Measurements from ENCODE around the gene SFTPD. TPM values are rescaled to one million over a fixed set of nuclear protein-coding genes. Genes with fewer than 3 reads are reported as not detected.

Gene SFTPD
- total RNA-seq, 2 experiments from 2014 or later = not detected

GRCh38 chr10:79979976-79980687, 31.2 kb upstream of the SFTPD start:
- no peaks in the 10 kb centered on the region for H3K36me3 Mint-ChIP-seq (ENCODE audit: low read depth)
- H3K27ac Mint-ChIP-seq = no peak overlapping the region
- peaks cover 63% of the 10 kb centered on the region for H3K27me3 Mint-ChIP-seq
- H3K9me3 Mint-ChIP-seq = no peaks in the 10 kb centered on the region
- CTCF ChIA-PET = interaction anchor here (1.6 kb wide), 1 partner anchor 51 kb away, joined by 3 read pairs; no protein-coding TSS in a partner anchor
- DNase-seq = no peak
- no peak overlapping the region for H3K4me3 Mint-ChIP-seq
- H3K4me1 Mint-ChIP-seq = peaks cover 21% of the 10 kb centered on the region
- POLR2A ChIA-PET = no interaction called here

GRCh38 chr10:79979310-79979975, 30.5 kb upstream of the SFTPD start:
- no peak overlapping the region for H3K27ac Mint-ChIP-seq
- no peaks in the 10 kb centered on the region for H3K36me3 Mint-ChIP-seq (ENCODE audit: low read depth)
- DNase-seq = no peak
- CTCF ChIA-PET = no interaction called here
- peaks cover 14% of the 10 kb centered on the region for H3K4me1 Mint-ChIP-seq
- POLR2A ChIA-PET = no interaction called here
- H3K27me3 Mint-ChIP-seq = peaks cover 66% of the 10 kb centered on the region
- no peak overlapping the region for H3K4me3 Mint-ChIP-seq
- no peaks in the 10 kb centered on the region for H3K9me3 Mint-ChIP-seq

- Mint-ChIP-seq H3K4me3 (no peak overlapping the region), H3K27ac (no peak overlapping the region), H3K9me3 (no peaks in the 10 kb centered on the region), H3K27me3 (peaks cover 60% of the 10 kb centered on the region), H3K4me1 (peaks cover 5% of the 10 kb centered on the region), H3K36me3 (ENCODE audit: low read depth) (no peaks in the 10 kb centered on the region)
- DNase-seq = no peak
- CTCF ChIA-PET = no interaction called here
- POLR2A ChIA-PET = no interaction called here
These were observed 28.1 kb upstream of the SFTPD start for GRCh38 chr10:79976999-79977398.

- ChIA-PET CTCF (no interaction called here), POLR2A (no interaction called here)
- DNase-seq = no peak
- H3K4me1 Mint-ChIP-seq = no peaks in the 10 kb centered on the region
- no peaks in the 10 kb centered on the region for H3K36me3 Mint-ChIP-seq (ENCODE audit: low read depth)
- H3K27ac Mint-ChIP-seq = no peak overlapping the region
- peaks cover 36% of the 10 kb centered on the region for H3K27me3 Mint-ChIP-seq
- H3K9me3 Mint-ChIP-seq = peaks cover 5% of the 10 kb centered on the region
- no peak overlapping the region for H3K4me3 Mint-ChIP-seq
These were observed 21.2 kb upstream of the SFTPD start for GRCh38 chr10:79970062-79970461.

- Mint-ChIP-seq H3K27ac (no peak overlapping the region), H3K27me3 (peaks cover 14% of the 10 kb centered on the region), H3K4me3 (no peak overlapping the region), H3K36me3 (ENCODE audit: low read depth) (no peaks in the 10 kb centered on the region), H3K9me3 (no peaks in the 10 kb centered on the region), H3K4me1 (no peaks in the 10 kb centered on the region)
- ChIA-PET POLR2A (no interaction called here), CTCF (no interaction called here)
- DNase-seq = no peak
These were observed 999 bp downstream of the SFTPD start for GRCh38 chr10:79947787-79948424.

- no peak overlapping the region for H3K27ac Mint-ChIP-seq
- no peak for DNase-seq
- H3K4me3 Mint-ChIP-seq = no peak overlapping the region
- no peaks in the 10 kb centered on the region for H3K36me3 Mint-ChIP-seq (ENCODE audit: low read depth)
- no peaks in the 10 kb centered on the region for H3K4me1 Mint-ChIP-seq
- peaks cover 13% of the 10 kb centered on the region for H3K27me3 Mint-ChIP-seq
- ChIA-PET POLR2A (no interaction called here), CTCF (no interaction called here)
- H3K9me3 Mint-ChIP-seq = no peaks in the 10 kb centered on the region
These were observed 1.9 kb downstream of the SFTPD start for GRCh38 chr10:79947083-79947415.

- DNase-seq = no peak
- Mint-ChIP-seq H3K27me3 (peaks cover 11% of the 10 kb centered on the region), H3K4me3 (no peak overlapping the region), H3K9me3 (no peaks in the 10 kb centered on the region), H3K4me1 (no peaks in the 10 kb centered on the region), H3K36me3 (ENCODE audit: low read depth) (no peaks in the 10 kb centered on the region), H3K27ac (no peak overlapping the region)
- CTCF ChIA-PET = no interaction called here
- POLR2A ChIA-PET = no interaction called here
These were observed 2.4 kb downstream of the SFTPD start for GRCh38 chr10:79946271-79947082.

- no peak overlapping the region for H3K4me3 Mint-ChIP-seq
- ChIA-PET POLR2A (no interaction called here), CTCF (no interaction called here)
- no peaks in the 10 kb centered on the region for H3K9me3 Mint-ChIP-seq
- peak; percentile 10 for DNase-seq
- H3K27ac Mint-ChIP-seq = no peak overlapping the region
- peaks cover 4% of the 10 kb centered on the region for H3K27me3 Mint-ChIP-seq
- no peaks in the 10 kb centered on the region for H3K4me1 Mint-ChIP-seq
- H3K36me3 Mint-ChIP-seq (ENCODE audit: low read depth) = no peaks in the 10 kb centered on the region
These were observed 4.2 kb downstream of the SFTPD start for GRCh38 chr10:79944428-79945395.

GRCh38 chr10:79943871-79944270, 5.0 kb downstream of the SFTPD start:
- POLR2A ChIA-PET = no interaction called here
- CTCF ChIA-PET = no interaction called here
- no peaks in the 10 kb centered on the region for H3K9me3 Mint-ChIP-seq
- H3K4me1 Mint-ChIP-seq = no peaks in the 10 kb centered on the region
- DNase-seq = no peak
- no peak overlapping the region for H3K4me3 Mint-ChIP-seq
- H3K27ac Mint-ChIP-seq = no peak overlapping the region
- H3K27me3 Mint-ChIP-seq = no peaks in the 10 kb centered on the region
- no peaks in the 10 kb centered on the region for H3K36me3 Mint-ChIP-seq (ENCODE audit: low read depth)

- DNase-seq = peak; percentile 3
These were observed 6.4 kb downstream of the SFTPD start for GRCh38 chr10:79942261-79943185.

GRCh38 chr10:79941585-79942210, 7.2 kb downstream of the SFTPD start:
- H3K27ac Mint-ChIP-seq = no peak overlapping the region
- CTCF ChIA-PET = no interaction called here
- DNase-seq = no peak

More at GRCh38 chr10:79942261-79943185, 6.4 kb downstream of the SFTPD start:
- POLR2A ChIA-PET = no interaction called here
- no peaks in the 10 kb centered on the region for H3K36me3 Mint-ChIP-seq (ENCODE audit: low read depth)
- peaks cover 7% of the 10 kb centered on the region for H3K27me3 Mint-ChIP-seq
- H3K27ac Mint-ChIP-seq = no peak overlapping the region
- CTCF ChIA-PET = no interaction called here
- no peak overlapping the region for H3K4me3 Mint-ChIP-seq
- H3K9me3 Mint-ChIP-seq = no peaks in the 10 kb centered on the region
- peaks cover 2% of the 10 kb centered on the region for H3K4me1 Mint-ChIP-seq

More at GRCh38 chr10:79941585-79942210, 7.2 kb downstream of the SFTPD start:
- no peaks in the 10 kb centered on the region for H3K36me3 Mint-ChIP-seq (ENCODE audit: low read depth)
- H3K9me3 Mint-ChIP-seq = no peaks in the 10 kb centered on the region
- H3K4me3 Mint-ChIP-seq = no peak overlapping the region
- H3K4me1 Mint-ChIP-seq = peaks cover 2% of the 10 kb centered on the region
- POLR2A ChIA-PET = no interaction called here
- peaks cover 13% of the 10 kb centered on the region for H3K27me3 Mint-ChIP-seq
